ENCODE data around the gene NWD2.

- no peak for TF ChIP-seq CTCF (IDR thresholded peaks at IDR 0.05)
- no peak for TF ChIP-seq POLR2A (IDR thresholded peaks at IDR 0.05)
These were observed 189.9 kb downstream of the NWD2 start for GRCh38 chr4:37434469-37434868.
